ENCODE measurements around the gene CEP250. TPM values are rescaled to one million over a fixed set of nuclear protein-coding genes. Genes with fewer than 3 reads are reported as not detected.
A peak's percentile ranks its signal among the peaks of the same experiment; 100 is the strongest.

The CEP250 gene
- polyA plus RNA-seq, 10 donors, result 21.7 to 35.4 (median 30.2) TPM

- DNase-seq, result peak in 1 of 3 donors; percentile 47
Observed at GRCh38 chr20:35490736-35491181, 35.4 kb downstream of the CEP250 start.

- no peak for DNase-seq
Observed at GRCh38 chr20:35491823-35492222, 36.4 kb downstream of the CEP250 start.

GRCh38 chr20:35492352-35492751, 37.0 kb downstream of the CEP250 start:
- DNase-seq, result no peak

- DNase-seq, result no peak
Observed at GRCh38 chr20:35496481-35496880, 41.1 kb downstream of the CEP250 start.

GRCh38 chr20:35497320-35497719, 41.9 kb downstream of the CEP250 start:
- no peak for DNase-seq

GRCh38 chr20:35497780-35498189, 42.4 kb downstream of the CEP250 start:
- peak; percentile 78 to 96 (median 91) for DNase-seq

- DNase-seq, result no peak
Observed at GRCh38 chr20:35499271-35499670, 43.9 kb downstream of the CEP250 start.

GRCh38 chr20:35502352-35502751, 47.0 kb downstream of the CEP250 start:
- no peak for DNase-seq

GRCh38 chr20:35503281-35503680, 47.9 kb downstream of the CEP250 start:
- no peak for DNase-seq

- DNase-seq, result peak in 2 of 3 donors; percentile 61 to 82
Observed at GRCh38 chr20:35503841-35504561, 48.6 kb downstream of the CEP250 start.

GRCh38 chr20:35504751-35505150, 49.4 kb downstream of the CEP250 start:
- no peak for DNase-seq

GRCh38 chr20:35506179-35506578, 50.8 kb downstream of the CEP250 start:
- DNase-seq, result no peak

- DNase-seq, result no peak
Observed at GRCh38 chr20:35506872-35507638, 51.7 kb downstream of the CEP250 start.

- no peak for DNase-seq
Observed at GRCh38 chr20:35508493-35509218, 53.3 kb downstream of the CEP250 start.

GRCh38 chr20:35510951-35511735, 55.7 kb downstream of the CEP250 start:
- peak in 1 of 3 donors; percentile 25 for DNase-seq

- peak; percentile 20 to 55 (median 27) for DNase-seq
Observed at GRCh38 chr20:35511814-35512420, 56.5 kb downstream of the CEP250 start.

GRCh38 chr20:35514371-35514932, 59.1 kb downstream of the CEP250 start:
- DNase-seq, result no peak

GRCh38 chr20:35515341-35515740, 59.9 kb downstream of the CEP250 start:
- DNase-seq, result no peak

GRCh38 chr20:35515949-35516645, 60.7 kb downstream of the CEP250 start:
- peak in 1 of 3 donors; percentile 49 for DNase-seq

- no peak for DNase-seq
Observed at GRCh38 chr20:35517125-35517524, 61.7 kb downstream of the CEP250 start.

Data from muscle of back (tissue), 11 donors.